ENCODE data around the gene BICRA. TPM values are rescaled to one million over a fixed set of nuclear protein-coding genes. Genes with fewer than 3 reads are reported as not detected.
"Not testable (repeated sequence)": the region's sequence is repeated elsewhere in the genome, so short reads cannot be mapped to it uniquely, and the experiment has no call there.

The BICRA gene
- total and polyA plus RNA-seq, 4 donors, result 6.1 to 16.1 (median 6.7) TPM

GRCh38 chr19:47633996-47634395 lies 25.1 kb downstream of the BICRA start:
- Histone ChIP-seq H3K9ac (ENCODE audit: insufficient read depth in 1 of 2, low read length in 2 of 2) (no peak overlapping the region), H3K27me3 (ENCODE audit: control insufficient read depth in 3 of 3, insufficient read depth in 3 of 3, low read length in 2 of 3) (no peaks in the 10 kb centered on the region), H3K4me3 (no peak overlapping the region), H3K4me1 (ENCODE audit: control insufficient read depth in 5 of 5, insufficient read depth in 5 of 5, low read length in 5 of 5) (peaks cover 0 to 16% (median 0%) of the 10 kb centered on the region in 5 donors), H3K9me3 (ENCODE audit: control insufficient read depth in 4 of 4, insufficient read depth in 3 of 4, low read length in 3 of 4) (no peaks in the 10 kb centered on the region), H3K27ac (ENCODE audit: low read depth in 1 of 2, low read length in 1 of 2) (no peak overlapping the region), H3K36me3 (ENCODE audit: control insufficient read depth in 4 of 4, insufficient read depth in 4 of 4, low read length in 4 of 4) (peaks cover 0 to 2% (median 0%) of the 10 kb centered on the region in 4 donors)
- no peak for TF ChIP-seq CTCF (IDR thresholded peaks at IDR 0.05; ENCODE audit: control extremely low read depth, extremely low read depth)
- no peak for ATAC-seq (ENCODE audit: insufficient read depth, low FRiP score)
- DNase-seq, result no peak
- 90 to 95% methylated on average over 11 of the region's 11 CpGs for WGBS, 2 donors

- DNase-seq; H3K36me3 ChIP-seq (ENCODE audit: control insufficient read depth in 4 of 4, insufficient read depth in 4 of 4, low read length in 4 of 4); H3K27me3 ChIP-seq (ENCODE audit: control insufficient read depth in 3 of 3, insufficient read depth in 3 of 3, low read length in 2 of 3); H3K4me3 ChIP-seq; H3K9ac ChIP-seq (ENCODE audit: insufficient read depth in 1 of 2, low read length in 2 of 2); H3K9me3 ChIP-seq (ENCODE audit: control insufficient read depth in 4 of 4, insufficient read depth in 3 of 4, low read length in 3 of 4); ATAC-seq (ENCODE audit: insufficient read depth, low FRiP score); H3K27ac ChIP-seq (ENCODE audit: low read depth in 1 of 2, low read length in 1 of 2): not testable (repeated sequence)
- peaks cover 0 to 18% (median 0%) of the 10 kb centered on the region in 5 donors for H3K4me1 ChIP-seq (ENCODE audit: control insufficient read depth in 5 of 5, insufficient read depth in 5 of 5, low read length in 5 of 5)
- WGBS, 2 donors, result 90 to 93% methylated on average over 6 of the region's 6 CpGs
Measured at GRCh38 chr19:47635152-47635754, 26.3 kb downstream of the BICRA start.

- no peak overlapping the region for H3K9ac ChIP-seq (ENCODE audit: insufficient read depth in 1 of 2, low read length in 2 of 2)
- WGBS, 2 donors, result 66 to 76% methylated on average over 11 of the region's 11 CpGs
- DNase-seq, result no peak
- H3K4me1 ChIP-seq (ENCODE audit: control insufficient read depth in 5 of 5, insufficient read depth in 5 of 5, low read length in 5 of 5), result peaks cover 0 to 14% (median 0%) of the 10 kb centered on the region in 5 donors
- TF ChIP-seq CTCF (IDR thresholded peaks at IDR 0.05; ENCODE audit: control extremely low read depth, extremely low read depth), result no peak
- no peak for ATAC-seq (ENCODE audit: insufficient read depth, low FRiP score)
- peak overlapping the region in 1 of 2 donors; percentile 72 for H3K27ac ChIP-seq (ENCODE audit: low read depth in 1 of 2, low read length in 1 of 2)
- no peak overlapping the region for H3K4me3 ChIP-seq
- H3K36me3 ChIP-seq (ENCODE audit: control insufficient read depth in 4 of 4, insufficient read depth in 4 of 4, low read length in 4 of 4), result peaks cover 0 to 4% (median 1%) of the 10 kb centered on the region in 4 donors
- no peaks in the 10 kb centered on the region for H3K27me3 ChIP-seq (ENCODE audit: control insufficient read depth in 3 of 3, insufficient read depth in 3 of 3, low read length in 2 of 3)
- no peaks in the 10 kb centered on the region for H3K9me3 ChIP-seq (ENCODE audit: control insufficient read depth in 4 of 4, insufficient read depth in 3 of 4, low read length in 3 of 4)
Measured at GRCh38 chr19:47637550-47637949, 28.6 kb downstream of the BICRA start.

- DNase-seq (no peak), ATAC-seq (ENCODE audit: insufficient read depth, low FRiP score) (no peak)
- no peaks in the 10 kb centered on the region for H3K9me3 ChIP-seq (ENCODE audit: control insufficient read depth in 4 of 4, insufficient read depth in 3 of 4, low read length in 3 of 4)
- 74 to 75% methylated on average over 5 of the region's 5 CpGs for WGBS, 2 donors
- peaks cover 0 to 10% (median 6%) of the 10 kb centered on the region in 4 donors for H3K36me3 ChIP-seq (ENCODE audit: control insufficient read depth in 4 of 4, insufficient read depth in 4 of 4, low read length in 4 of 4)
- H3K27me3 ChIP-seq (ENCODE audit: control insufficient read depth in 3 of 3, insufficient read depth in 3 of 3, low read length in 2 of 3), result no peaks in the 10 kb centered on the region
- peaks cover 0 to 11% (median 2%) of the 10 kb centered on the region in 5 donors for H3K4me1 ChIP-seq (ENCODE audit: control insufficient read depth in 5 of 5, insufficient read depth in 5 of 5, low read length in 5 of 5)
- no peak overlapping the region for H3K27ac ChIP-seq (ENCODE audit: low read depth in 1 of 2, low read length in 1 of 2)
- no peak overlapping the region for H3K9ac ChIP-seq (ENCODE audit: insufficient read depth in 1 of 2, low read length in 2 of 2)
- H3K4me3 ChIP-seq, result no peak overlapping the region
- no peak for TF ChIP-seq CTCF (IDR thresholded peaks at IDR 0.05; ENCODE audit: control extremely low read depth, extremely low read depth)
Measured at GRCh38 chr19:47641891-47642485, 33.1 kb downstream of the BICRA start.
